Measurements from ENCODE around the gene ATP6V0E1.

- TF ChIP-seq POLR2AphosphoS5 (IDR thresholded peaks at IDR 0.05; ENCODE audit: low read depth, low read length) (no peak), CTCF (IDR thresholded peaks at IDR 0.05) (no peak), REST (IDR thresholded peaks at IDR 0.05; ENCODE audit: insufficient read depth in 1 of 2, low read depth in 2 of 2, low read length in 1 of 2) (no peak)
Observed at GRCh38 chr5:172981931-172982330, 1.6 kb upstream of the ATP6V0E1 start.
